ENCODE results near the gene FBXL7.

Gene FBXL7

DNA sequence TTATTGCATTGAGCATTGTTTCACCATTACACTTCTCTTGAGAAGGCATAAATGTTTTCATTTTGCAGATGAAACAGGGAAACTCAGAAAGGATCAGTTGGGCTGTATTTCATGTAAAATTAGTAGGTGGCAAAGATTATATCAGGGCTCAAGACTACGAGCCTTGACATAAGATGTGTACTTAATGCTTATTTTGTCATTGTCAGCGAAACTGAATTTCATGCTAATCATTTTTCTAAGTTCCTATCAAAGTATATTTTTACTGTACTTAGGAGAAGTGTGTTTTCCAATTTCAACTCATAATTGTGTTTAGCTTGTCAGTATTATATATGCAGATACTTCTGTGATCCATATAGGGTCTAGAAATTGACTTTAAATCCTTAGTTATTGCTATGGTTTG, 123.8 kb downstream of the FBXL7 start:
- no peak for DNase-seq

DNA sequence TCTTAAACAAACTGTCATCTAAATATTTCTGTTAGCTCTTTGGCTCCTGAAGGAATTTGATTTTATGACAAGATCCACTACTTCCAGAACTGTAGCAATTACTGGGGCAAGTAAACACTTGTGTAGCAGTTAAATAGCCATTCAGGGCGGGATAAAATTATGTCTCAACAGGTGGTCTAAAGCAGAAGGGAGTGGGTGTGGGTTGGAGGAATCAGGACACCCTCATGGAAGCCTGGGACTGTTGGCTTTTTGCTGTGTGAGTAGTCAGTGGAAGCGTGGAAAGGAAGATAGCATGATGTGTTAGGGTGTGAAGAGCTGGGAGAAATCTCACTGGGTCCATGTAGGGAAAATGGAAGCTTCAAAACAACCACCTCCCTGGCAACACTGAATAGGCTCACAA, 127.1 kb downstream of the FBXL7 start:
- no peak for DNase-seq

DNA sequence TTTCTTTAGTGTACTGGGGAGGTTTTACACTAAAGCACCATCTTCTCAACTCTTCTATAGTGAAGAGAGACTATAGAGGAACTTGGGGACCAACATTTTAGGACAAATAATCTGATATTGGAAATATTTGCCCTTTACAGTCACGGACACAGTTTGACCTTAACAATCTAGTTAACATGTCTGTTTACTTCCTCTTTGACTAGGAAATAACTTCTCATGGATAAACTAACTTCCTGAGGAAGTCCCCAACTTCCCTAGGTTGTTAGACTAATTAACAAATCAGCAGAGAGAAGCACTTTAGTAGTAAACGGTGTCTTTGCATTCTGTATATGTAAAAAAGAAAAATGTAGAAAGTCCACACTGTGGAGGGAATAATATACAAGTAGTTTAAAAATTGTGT, 127.7 kb downstream of the FBXL7 start:
- DNase-seq, result no peak

DNA sequence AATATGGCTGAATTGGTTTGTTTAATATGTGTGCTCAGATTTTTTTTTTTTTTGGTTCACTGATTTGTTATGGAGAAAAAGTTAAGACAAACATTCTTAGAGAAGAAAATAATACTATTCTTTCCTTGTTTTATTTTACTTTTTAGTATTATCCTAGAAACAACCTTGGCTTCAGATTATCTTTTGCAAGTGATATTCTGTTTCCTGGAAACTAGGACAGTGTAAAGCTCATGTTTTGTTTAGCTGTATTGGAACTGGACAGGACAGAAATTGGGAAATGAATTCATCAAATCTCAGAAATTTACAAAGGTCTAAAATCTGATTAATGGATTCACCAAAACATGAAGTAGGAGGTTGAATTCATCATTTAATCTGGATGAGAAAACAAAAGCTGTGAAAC, 130.5 kb downstream of the FBXL7 start:
- DNase-seq, result no peak

DNA sequence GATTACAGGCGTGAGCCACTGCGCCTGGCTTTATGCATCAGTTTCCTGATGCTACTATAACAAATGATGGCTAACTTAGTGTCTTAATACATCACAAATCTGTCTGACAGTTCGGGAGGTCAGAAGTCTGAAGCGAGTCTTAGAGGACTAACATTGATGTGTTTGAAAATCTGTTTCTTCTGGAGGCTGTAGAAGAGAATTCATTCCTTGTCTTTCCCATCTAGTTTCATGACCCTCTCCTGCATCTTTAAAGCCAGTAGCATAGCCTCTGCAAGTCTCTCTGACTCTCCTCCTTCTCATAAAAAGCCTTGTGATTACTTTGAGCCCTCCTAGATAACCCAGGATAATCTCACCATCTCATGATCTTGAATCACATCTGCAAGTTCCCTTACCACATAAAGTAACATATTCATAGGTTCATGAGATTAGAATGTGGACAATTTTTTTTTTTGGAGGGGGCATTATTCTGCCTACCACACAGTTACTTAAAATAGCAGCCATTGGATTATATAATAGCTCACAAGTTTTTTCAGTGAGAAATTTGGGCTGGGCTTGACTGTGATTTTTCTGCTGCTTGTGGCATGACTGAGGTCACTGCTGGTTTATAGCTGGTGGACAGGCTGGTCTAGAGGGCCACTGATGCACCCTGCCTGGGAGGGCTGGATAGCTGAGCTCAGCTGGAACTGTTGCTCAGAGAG, 134.8 kb downstream of the FBXL7 start:
- no peak for DNase-seq

DNA sequence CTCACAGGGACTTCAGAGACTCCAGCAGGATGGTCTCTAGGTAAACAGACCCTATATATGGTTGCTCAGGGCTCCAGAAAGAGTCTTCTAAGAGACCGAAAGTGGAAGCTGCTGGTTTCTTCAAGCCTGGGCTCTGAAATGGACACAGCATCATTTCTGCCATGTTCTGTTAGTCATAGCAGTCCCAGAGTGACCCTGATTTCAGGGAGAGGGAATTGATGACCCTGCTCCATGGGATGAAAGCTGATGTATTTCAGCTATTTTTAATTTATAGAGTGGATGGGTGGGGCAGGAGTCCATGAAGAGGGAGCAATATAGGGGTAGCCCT, 135.3 kb downstream of the FBXL7 start:
- no peak for DNase-seq

DNA sequence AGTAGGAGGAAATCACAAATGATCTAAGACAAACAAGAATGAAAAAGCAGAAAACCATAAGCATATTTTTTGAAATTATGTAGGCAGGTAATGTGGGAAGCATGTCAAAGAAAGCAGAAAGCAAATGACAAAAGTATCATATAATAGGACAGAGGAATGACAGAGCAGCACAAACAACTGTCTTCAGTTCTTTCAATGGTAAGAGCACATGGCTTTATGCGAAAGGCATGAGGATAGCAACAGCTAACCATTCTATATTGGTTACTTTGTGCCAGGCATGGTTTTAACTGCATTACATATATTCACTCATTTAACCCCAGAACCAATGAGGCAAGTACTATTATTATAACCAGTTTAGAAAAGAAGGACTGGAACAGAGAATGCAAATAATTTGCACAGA, 137.4 kb downstream of the FBXL7 start:
- DNase-seq, result no peak

DNA sequence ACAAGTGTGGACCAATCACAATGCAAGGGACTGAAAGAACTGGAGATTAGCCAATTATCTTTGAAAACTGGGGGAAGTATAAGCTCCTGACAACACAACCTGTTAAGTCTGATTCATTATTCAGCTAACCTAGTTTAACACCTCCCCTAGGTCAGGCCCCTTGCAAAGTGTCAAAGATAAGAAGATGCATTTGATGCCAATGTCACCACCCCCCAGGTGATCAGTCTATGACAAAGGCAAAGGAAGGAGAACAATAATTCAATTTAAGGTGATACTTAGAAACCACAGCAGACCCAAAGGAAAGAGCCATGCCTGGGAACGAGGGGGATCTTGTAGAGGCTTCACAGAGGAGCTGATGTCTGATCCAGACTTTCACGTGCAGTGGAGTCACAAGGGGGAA, 137.9 kb downstream of the FBXL7 start:
- DNase-seq, result no peak

DNA sequence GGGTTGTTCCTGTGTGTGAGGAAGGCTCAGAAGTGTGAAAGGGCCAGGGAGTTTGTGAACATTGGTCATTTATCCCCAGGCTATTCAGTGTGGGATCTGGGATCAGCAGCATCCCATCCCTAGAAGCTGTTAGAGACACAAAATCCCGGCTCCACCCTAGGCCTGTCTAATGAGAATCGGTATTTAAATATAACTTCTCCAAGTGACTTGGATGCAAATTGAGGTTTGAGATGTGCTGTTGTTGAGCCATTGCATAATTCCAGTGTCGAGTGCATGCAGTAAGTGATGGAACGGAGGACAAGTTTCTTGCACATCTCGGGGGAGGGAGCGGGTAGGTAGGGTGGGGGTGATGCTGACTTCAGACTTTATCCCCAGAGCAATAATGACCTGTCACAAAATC, 138.3 kb downstream of the FBXL7 start:
- DNase-seq, result no peak

DNA sequence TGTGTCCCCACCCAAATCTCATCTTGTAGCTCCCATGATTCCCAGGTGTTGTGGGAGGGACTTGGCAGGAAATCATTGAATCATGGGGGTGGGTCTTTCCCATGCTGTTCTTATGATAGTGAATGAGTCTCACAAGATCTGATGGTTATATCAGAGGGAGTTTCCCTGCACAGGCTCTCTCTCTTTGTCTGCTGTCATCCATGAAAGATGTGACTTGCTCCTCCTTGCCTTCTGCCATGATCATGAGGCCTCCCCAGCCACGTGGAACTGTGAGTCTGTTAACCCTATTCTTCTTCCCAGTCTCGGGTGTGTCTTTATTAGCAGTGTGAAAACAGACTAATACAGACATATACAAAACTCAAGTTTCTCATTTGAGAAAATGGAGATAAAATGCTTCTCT, 139.3 kb downstream of the FBXL7 start:
- no peak for DNase-seq

DNA sequence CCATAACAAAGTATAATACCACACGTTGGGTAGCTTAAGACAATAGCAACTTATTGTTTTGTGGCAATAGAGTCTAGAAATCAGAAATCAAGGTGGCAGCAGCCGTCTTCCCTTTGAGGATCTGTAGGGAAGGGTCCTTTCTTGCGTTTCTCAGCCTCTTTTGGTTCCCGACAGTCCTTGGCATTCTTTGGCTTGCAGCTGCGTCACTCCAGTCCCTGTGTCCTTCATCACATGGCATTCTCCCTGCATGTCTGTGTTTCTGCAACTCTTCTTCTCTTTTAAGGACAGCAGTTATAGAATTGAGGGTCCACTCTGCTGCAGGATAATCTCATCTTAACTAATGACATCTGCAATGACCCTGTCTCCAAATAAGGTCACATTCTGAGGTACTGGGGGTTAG, 140.1 kb downstream of the FBXL7 start:
- no peak for DNase-seq

DNA sequence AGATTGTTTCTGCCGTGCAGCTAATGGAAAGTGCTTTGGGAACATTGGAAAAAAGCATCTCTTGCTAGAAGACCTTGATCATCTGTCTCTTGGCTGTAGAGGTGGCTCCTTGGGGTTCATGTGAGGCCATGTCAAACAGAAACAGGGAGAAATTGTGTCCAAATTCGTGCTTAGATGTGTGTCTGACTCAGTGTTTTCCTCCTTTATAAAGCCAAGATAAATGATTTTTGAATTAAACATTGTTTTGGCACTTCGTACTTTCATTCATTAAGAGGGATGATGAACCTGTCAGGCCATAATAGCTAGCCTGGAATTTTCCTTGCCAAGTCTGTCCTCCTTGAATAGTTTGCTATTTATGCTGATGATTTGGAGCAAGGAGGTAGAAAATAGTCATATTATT, 143.8 kb downstream of the FBXL7 start:
- DNase-seq, result no peak

DNA sequence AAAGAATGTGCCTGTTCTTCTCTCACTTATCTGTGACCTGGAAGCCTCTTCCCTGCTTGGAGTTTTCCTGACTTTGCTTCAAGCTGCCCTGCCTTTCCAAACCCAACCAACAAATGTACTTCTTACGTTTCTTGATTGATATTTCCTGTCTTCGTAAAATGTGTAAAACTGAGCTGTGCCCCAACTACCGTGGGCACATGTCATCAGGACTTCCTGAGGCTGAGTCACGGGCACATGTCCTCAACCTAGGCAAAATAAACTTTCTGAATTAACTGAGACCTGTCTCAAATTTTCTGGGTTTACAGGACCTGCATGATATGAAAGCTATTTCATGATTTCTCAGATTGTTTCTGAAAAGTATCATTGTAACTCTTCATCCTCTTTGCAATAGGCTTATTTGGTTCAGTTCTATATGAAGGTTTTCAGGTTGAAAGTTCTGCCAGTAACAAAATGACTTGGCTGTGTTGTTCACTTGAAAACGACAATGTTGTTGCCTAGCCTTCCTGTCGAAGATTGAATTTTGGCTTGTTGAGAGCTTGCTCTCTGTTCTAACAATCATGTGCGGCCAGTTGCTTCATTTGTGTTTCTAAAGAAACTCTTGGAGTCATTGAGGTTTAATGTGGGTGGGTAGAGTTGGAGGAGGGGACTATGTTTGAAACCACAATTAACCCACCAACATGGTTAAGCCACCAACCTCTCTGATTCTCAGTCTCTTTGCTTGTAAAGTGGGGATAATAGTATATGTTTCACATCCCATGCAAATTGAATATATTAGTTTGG, 145.6 kb downstream of the FBXL7 start:
- no peak for DNase-seq

DNA sequence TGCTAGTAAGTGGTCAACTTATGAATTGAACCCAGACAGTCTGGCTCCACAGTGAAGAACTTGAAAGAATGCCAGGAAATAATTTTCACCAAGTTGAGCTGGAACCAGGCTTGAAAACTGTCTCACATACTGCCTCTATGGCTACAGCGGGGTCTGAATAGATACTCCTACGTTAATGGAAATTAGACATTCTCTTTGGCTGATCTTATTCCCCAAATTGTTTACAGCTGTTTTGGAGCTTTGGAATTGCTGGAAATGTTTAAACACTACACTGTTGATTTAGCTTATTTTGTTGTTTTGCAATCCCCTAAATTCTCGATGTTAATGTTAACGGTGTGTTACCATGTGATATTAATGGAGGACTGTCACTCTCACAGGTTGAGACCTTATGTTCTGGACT, 146.4 kb downstream of the FBXL7 start:
- DNase-seq, result no peak

DNA sequence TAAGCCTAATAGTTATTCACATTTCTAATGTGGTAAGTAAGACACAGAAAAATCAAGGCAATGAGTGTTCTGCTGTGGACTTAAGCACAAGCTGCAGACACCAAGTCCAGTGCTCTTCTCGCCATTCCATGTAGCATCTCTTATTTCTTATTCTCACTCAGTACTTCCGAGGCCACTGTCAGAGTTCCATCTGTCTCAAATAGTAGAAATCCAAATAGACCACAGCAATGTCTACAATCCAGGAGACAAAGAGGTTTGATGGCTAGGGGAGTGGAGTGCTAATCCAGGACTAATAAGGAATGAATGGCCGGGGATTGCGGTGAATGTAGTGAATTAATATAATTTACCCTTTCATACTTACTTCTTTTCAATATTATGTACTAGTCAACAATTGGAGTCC, 147.3 kb downstream of the FBXL7 start:
- no peak for DNase-seq

DNA sequence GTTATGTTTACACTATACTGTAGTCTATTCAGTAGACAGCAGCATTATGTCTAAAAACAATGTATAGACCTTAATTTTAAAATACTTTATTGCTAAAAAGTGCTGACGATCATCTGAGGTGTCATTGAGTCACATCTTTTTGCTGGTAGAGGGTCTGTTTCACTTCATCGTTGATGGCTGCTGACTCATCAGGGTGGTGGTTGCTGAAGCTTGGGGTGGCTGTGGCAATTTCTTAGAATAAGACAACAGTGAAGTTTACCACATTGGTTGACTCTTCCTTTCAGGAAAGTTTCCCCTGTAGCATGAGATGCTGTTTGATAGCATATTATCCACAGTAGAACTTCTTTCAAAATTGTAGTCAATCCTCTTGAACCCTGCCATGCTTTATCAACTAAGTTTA, 150.3 kb downstream of the FBXL7 start:
- DNase-seq, result no peak

DNA sequence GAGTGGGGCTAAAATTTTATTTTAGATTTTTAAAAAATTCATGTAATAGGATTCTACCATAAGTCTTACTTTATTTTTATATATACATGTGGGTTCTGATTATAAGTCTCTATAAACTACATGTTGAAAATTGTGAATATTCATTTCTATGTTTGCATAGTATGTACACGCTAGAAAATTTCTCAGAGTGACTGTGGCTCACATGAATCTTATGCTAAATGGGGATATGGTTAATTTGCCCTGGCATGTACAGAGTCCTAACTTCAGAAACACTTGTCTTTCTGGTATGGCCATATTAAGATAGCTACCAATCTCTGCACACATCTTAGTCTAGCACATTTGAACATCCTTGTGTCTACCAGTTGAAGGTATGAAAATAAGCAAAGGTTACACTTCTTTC, 154.8 kb downstream of the FBXL7 start:
- DNase-seq, result no peak

DNA sequence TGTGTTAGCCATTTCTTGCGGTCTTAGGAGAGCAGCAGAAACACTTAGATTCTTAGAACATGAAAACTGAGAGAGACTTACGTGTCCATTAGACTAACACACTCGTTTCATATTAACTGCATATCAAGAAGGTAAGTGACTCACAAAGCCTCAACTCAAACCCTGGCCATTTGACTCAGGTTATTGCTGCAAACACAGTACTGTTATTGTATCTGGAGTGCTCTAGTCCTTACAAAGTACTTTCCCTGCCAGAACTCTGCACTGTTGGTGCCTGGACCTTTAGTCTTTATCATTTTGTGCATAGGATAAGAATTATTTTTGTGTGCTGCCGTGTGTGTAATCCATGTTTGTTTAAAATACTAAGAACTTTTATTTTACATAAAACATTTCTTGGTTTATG, 155.7 kb downstream of the FBXL7 start:
- no peak for DNase-seq

DNA sequence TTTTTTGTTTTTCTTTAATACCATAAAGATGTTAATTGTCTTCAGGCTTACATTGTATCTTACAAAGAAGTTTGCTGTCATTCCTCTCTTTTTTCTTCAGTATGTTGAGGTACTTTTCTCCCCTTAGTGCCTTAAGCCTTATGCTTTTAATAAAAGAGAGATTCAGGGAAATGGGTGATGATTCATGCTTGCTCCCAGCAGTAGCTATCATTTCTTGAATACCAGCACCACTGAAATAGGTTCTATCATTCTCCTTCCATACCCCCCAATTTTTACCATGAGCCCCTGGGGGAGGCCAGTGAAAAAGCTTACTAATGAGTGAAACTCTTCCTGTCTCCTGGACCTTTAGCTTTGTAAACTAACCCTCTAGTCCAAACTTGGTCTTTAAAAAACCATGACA, 165.0 kb downstream of the FBXL7 start:
- no peak for DNase-seq

DNA sequence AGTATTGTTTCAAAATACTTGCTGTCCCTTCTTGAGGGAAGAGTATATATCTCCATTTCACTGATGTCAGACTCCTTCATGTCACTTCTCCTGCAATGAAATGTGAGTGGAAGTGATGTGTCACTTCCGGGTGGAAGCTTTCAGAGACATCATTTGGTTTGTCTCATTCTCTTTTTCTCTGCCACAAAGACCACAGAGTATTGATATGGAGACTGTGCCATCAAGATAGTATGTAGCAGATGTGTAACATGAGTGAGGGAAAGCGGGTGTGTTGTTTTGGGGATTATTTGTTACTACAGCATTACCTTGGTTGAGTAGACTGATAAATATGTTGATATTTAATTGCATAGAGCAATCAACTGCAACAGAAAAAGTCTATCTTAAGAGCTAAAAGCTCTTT, 169.8 kb downstream of the FBXL7 start:
- no peak for DNase-seq

DNA sequence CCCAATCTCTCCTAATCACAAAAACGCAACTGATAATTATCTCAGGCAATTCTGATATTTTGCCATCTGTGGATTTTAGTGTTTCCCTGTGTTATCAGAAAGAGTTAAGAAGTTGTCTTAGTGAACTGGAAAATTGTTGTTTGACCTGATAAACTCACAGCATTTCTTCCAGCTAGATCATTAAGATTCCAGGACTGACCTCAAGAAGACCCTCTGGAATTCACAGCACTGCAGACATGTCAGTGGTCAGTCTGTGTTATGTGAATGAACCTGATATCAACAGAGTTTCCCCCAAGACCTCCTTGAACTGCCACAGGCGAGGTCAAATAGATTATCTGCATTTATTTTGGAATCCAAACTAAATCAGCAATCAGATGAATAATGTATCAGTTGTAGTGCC, 174.7 kb downstream of the FBXL7 start:
- DNase-seq, result no peak

DNA sequence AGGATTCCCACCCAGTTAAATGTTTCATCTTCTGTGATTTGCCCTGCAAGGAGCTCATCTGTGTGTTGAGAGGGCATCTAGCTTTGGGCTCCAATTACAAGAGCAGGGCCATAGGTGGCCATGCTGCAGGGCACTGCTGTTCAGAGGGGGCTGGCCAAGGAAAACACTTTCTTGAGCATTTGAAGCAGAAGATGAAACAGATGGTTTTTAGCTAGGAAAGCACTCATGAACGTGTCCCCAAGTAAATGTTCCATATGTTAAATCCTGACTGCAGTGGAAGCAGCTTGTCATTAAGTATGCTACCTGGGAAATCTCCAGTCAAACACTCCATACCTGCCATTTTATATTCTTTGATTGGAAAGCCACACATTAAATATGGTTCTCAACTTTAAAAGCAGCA, 176.6 kb downstream of the FBXL7 start:
- no peak for DNase-seq

DNA sequence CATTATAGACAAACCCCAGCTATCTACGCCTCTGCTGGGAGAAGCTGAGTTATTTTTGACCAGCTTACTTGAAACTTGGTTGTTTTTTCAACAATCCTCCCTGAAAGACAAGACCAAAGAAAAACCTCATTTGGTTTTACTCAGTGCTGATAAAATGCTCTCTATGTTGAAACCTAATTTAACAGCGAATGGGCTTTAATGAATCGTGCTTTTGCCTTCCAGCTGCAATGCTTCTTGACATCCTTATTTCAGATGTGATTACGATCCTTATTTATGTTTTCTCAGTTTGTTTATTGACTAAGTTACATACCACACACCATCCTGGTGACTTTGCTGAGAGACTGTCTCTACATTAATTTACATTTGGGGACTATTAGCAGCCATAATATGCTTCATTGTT, 179.2 kb downstream of the FBXL7 start:
- no peak for DNase-seq

DNA sequence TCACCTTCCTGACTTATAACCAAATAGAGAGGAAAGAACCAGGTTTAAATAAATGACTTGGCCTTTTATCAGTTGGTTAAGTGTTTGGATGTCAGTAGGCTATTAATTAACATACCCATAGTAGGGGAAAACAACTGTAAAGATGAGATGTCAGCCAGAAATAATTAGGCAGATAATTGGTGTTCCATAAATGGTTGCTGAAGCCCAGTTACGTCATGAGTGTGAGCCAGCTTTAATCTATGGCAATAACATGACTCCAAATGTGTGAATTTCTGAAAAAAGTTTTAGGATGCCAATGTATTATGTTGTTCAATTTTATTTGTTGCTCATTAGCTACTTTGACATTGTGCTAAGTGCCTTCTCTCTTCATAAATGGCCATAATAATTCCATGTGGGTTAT, 180.5 kb downstream of the FBXL7 start:
- DNase-seq, result no peak

DNA sequence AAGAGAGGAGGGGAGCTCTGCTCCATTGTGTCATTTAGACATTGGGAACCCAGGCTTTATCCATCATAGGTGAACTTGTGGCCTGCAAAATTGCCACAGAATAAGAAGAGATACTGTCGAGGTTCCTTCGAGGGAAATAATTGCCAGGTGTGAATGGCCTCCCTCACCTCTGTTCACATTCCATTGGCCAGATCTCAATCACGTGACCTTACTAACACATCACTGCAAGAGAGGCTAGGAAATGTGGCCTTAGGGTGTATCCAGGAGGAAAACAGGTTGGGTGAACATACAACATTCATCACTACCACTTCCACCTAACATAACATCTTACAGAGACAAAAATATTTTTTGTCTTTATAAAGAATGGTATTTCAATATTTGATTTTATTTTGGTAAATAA, 182.1 kb downstream of the FBXL7 start:
- DNase-seq, result no peak
